SH-SY5Y (cell line): ENCODE measurements around the gene RAD51B.

Experiments used
- GATA2 ChIP-seq: IDR thresholded peaks from 2 replicates; pipeline ENCODE4 v1.6.1; 2011; ENCODE audit warnings: mild to moderate bottlenecking, low read depth, low read length
- GATA3 ChIP-seq: IDR thresholded peaks from 2 replicates; pipeline ENCODE4 v1.6.1; 2011; ENCODE audit warnings: low read depth, mild to moderate bottlenecking, low read length, moderate library complexity

Gene RAD51B

DNA sequence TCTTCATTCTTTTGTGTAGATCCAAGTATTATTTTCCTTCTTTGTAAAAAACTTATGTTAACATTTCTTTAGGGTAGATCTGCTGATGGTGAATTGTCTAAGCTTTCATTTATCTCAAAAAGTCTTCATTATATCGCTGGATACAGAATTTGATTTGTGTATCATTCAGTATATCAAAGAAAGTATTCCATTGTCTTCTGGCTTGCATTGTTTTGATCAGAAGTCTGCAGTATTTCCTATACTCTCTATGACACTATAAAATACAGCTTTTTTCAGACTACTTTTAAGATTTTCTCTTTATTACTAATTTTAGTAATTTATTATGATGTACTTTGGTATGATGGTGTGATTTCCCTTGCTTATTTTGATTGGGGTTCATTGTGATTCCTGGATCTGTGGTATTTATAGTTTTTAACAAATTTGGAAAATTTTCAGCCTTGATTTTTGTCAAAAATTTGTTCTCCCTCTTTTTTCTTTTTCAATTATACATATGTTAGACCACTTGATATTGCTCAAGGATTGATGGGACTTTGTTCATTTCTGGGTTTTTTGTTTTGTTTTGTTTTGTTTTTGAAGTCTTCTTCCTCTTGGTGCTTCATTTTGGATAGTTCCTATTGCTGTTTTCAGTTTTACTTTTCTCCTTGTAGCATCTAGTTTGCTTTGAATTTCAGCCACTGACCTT is 796.8 kb downstream of the RAD51B start:
- TF ChIP-seq GATA3 (no peak), GATA2 (no peak)

DNA sequence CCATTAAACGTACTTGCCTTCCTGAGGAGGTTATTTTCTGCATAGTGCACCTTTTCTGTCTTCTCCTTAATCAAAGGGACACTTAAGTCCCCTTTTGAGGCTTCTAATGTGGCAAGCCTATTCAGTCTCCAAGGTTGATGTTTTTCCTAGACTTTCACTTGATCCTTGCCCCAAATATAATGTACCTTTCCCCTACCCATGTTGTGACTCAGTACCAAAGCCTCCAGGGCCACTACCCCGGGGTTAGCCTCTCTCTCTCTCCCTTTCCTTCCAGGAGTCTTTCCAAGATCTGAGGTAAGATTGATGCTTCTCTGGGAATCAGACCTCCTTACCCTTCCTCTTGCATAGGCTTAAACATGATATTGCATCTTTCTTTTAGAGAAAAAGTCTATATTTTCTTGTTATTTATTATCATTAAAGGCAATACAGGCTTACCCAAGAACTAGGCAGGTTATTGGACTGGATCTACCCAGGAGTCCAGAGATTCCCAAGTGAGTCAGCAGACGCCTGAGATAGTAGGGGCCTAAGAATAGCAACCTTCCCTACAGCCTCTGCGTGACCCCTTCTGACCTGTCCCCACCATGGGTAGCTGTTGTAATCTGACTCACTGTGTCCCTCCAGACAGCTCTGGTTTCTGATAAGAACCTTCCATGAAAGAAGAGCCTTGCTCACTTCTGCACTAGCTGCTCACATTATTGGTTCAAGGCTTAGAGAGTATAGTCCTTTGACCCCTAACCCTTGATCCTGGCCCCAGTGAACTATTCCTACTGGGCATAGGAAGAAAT is 800.4 kb downstream of the RAD51B start:
- TF ChIP-seq GATA3 (no peak), GATA2 (no peak)

DNA sequence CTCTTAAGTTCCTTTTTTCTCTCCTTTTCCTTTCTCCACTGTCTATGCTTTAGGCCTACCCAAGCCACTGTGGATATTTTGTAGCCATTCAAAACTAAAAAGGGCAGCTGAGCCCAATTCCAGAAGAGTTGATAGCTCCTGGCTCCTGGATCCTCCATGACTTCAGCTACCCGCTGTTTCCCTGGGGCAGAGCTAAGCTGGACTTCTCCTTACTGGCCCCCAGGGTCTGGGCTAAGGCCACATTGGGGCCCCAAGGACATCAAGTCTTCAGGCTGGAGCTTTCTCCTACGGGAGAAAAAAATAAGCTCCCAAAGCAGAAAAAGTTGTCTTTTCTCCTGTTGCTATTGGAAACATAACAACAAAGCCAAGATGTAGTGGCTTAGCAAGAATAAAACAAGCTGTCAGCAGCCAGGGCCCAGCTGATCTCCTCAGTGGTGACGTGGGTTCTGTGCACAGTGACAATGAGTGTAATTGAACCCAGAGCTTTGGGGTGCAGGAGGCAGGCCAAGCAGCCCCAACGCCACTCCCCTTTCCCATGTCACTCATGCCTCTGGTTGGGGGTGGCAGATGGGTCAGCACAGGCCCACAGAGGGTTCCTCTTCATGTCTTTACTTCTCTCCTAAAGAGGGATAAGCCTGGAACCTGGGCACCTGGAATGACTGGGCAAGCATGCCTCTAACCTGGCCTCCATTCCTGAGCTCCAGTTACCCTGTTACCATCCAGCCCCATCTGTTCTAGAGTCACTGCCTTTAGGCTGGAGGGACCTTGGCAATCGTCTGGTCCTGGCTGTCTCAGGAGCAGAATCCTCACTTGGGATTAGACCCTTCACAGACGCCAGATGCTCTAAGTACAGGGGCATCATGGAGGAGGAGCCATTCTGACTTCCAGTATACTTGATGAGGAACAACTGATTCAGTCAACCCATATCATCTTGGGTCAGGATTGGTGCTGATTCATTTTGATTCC is 802.1 kb downstream of the RAD51B start:
- TF ChIP-seq GATA2: no peak
- no peak for TF ChIP-seq GATA3

DNA sequence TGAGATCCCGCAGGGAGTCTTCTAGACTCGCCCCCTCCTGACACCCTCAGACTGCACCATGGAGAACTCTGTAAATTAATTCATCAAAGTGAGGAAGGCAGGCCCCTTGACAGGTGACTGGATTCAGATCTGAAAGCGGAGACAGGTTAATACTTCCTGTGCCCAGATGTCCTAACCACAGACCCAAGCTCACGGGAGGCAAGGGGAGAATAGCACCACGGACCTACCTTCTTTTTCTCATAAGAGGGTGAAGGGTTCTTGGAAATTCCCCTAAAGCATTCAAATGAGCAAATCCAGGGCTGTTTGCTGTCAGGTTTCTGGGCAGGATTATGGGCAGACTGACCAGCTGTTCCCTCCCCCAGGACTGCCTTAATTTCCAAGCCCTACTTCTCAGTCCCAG is 803.3 kb downstream of the RAD51B start:
- TF ChIP-seq GATA3 (no peak), GATA2 (no peak)

DNA sequence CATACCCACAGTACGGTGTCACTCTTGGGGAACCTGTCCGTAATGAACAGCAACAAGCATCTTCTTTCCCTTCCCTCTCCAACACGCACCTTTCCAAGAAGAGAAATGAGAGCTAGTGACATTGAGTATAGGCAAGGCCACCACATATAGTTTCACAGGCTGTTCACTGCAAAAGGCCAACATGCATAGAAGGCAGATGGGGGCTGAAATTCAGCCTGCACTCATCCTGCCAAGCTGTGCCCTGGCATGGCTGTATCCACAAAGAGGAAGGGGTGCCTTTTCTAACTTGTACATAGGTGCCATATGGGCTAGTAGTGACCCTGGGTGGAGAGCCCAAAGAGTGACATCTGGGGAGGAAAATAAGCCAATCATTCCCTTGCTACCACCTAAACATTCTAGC is 803.7 kb downstream of the RAD51B start:
- TF ChIP-seq GATA3 (no peak), GATA2 (no peak)

DNA sequence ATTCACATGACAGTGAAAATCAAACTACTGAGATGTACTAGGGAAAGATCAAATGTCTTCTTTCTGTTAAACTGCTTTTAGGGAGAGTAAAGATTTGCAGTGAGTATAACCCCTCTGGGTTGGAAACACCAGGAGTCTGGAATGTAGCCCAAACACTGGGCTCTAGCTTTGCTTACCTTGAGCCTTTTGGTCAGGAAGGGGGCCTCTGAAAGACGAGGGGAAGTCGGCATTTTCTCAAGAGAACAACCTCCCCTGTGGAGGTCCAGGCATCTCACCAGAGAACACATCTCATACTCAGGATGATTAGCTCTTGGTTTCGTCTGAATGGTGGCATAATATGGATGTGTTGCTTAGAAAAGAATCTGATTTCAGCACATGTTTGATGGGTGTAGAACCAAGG is 804.2 kb downstream of the RAD51B start:
- TF ChIP-seq GATA3 (no peak), GATA2 (no peak)

DNA sequence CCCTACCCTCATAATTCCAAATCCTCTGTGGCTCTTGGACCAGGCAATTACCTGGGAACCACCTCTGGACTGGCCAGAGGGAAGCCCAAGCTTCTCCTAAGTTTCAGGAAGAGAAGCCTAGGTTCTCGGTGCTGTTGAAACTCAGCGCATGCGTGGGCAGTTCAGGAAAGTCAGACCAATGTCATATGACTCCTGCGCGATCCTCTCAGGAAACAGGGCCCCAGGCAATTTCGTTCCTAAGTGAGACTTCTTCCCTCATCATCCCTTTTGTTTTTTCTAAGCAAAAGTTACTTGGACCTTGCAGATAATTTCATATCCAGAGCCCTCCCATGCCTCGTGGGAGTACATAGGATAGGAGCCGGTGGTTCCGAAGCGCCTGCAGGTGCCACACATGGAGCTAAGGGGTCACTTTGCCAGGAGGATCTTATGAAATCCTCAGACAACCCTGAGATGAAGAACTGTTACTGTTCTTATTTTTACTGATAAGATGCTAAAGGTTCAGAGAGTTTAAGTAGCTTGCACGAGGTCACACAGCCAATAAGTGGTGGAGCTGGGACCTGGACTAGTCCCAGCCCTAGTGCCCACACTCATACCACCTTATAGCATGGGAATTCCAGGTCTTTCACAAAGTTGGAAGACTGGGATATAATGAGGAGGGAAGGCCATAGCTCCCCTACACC is 805.1 kb downstream of the RAD51B start:
- TF ChIP-seq GATA3: no peak
- TF ChIP-seq GATA2: no peak

DNA sequence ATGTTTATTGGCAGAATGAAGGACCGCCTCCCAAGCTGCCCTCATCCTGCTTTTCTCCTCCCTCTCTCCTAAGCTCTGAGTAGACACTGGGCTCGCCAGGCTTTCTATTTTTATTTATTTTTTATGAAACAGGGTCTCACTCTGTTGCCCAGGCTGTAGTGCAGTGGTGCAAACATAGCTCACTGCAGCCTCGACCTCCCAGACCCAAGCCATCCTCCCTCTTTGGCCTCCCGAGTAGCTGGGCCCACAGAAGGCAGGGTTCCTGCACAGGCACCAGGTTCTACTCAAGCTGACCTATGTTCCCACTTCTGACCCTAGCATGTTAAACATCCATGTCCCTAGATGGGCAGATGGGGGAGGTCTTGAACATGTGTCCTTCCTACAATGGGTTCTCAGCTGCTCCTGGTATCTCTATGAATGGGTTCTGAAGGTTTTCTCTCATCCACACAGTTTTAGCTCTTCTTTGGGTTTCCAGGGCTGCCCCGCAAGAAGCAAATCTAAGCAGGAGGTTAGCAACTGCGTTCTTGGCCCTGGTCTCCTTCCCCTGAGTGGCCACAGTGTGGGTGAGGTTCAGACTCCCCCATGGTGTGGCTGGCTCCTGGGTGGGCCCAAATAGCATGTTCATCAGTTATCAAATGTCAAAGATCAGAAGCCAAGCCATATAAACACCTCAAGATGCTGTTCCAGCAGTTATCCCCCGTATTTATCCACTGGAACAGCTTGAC is 805.9 kb downstream of the RAD51B start:
- TF ChIP-seq GATA2: no peak

DNA sequence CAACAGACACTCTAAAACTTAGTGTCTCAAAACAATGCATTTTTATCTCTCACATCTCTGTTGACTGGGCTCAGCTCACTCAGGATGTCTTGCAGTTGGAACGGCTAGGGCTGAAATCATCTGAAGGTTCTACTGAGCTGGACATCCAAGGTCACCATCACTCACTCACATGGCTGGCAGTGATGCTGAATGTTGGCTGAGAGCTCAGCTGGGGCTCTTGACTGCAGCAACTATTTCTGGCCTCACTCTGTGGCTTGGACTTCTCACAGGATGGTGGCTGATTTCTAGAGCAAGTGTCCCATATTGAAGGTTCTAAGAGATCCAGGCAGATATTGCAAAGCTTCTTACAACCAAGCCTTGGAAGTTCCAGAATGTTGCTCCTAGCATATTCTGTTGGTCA is 806.8 kb downstream of the RAD51B start:
- TF ChIP-seq GATA2 (no peak), GATA3 (no peak)

DNA sequence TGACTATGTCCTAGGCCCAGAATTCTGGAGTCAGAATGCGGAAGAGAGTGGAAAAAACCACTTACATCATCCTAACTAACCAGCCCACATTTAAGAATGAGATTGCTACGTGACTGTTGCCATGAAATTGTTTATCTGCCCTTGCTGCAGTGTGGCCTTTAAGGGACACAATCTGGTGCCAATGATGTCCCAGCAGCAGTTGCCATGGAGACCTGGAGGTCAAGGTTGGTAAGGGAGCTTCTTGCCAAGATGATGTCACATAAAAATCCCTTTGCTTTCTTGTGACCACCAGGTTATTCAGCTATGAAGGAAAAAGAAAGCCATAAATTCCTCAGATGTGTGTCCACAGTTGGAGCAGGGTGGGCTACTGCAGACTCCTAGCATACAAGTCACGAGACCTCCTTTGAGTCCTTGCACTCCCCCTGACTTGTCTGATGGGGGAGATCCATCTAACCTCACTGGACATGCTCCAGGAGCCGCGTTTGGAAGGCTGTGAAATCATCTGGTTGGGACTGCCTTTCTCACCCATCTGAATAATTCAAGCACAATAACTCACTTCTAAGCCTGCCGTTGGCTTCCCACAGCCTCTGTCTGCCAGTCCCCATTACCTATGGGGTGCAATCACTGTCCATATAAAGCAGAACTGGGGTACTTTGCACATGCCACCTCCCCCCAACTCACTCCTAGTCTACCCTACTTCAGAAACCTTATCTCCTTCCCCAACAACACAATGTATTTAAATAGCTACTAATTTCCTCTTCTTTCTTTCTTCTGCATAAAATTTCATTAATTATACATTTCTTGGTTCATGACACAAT is 807.7 kb downstream of the RAD51B start:
- no peak for TF ChIP-seq GATA3

DNA sequence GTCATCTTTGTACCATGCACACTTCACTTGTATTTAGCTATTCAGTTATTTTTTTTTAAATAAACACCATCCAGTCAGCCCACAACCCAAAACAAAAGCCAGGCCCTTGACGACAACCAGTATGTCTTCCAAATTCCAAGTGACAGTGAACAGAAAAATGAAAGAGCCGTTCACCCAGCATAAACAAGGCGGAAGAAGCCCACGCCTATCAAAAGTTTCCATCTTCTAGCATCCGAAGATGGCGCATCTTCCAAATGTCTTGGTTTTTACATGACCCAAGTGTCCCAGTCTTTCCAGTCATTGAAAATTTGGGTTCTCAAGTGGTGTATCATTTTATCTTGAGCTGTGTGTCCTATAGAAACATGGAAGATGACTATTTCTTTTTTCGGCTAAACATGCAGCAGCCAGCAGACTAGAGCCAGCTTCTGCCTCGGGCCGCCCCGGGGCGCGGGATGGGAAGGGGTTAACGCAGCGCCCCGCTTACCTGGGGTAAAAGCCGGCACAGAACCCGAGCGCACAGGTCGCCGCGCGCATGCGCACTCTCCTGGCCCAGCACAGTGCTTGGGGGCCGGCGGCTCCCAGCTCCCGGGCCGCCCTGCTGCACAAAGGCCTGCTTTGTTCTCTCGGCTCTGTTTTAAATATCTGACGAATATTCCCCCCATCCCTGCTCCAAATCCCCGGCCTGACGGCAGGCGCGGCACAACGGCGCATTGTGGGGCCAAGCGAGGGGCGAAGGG is 808.5 kb downstream of the RAD51B start:
- TF ChIP-seq GATA2 (no peak), GATA3 (no peak)
